Measurements from ENCODE around the gene FMNL3.
"Not testable (repeated sequence)": the region's sequence is repeated elsewhere in the genome, so short reads cannot be mapped to it uniquely, and the experiment has no call there.

The FMNL3 gene

DNA sequence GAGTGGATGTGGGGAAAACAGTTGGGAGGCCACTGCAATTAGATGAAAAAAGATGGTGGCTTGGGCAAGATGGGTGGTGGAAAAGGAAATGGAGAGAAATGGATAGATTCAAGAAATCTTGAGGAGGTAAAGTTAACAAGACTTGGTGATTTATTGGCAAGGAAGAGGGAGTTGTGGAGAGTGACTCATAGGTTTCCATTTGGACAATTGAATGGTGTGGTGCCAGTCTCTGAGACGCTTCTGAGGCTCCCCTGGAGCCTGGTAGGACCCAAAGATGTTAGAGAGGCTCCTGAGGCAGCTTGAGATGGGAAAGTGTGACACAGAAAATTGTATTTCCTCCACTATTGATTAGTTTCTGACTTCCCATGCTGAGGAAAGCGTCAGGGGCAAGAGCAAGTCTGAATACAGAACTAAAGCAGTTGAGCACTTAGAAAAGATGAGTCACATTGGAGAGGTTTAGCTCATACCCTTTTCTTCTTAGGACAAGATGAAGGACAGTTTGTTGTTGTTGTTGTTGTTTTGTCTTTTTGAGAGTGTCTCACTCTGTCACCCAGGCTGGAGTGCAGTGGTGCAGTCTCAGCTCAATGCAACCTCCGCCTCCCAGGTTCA is 79.3 kb downstream of the FMNL3 start:
- DNase-seq, result peak; percentile 93

DNA sequence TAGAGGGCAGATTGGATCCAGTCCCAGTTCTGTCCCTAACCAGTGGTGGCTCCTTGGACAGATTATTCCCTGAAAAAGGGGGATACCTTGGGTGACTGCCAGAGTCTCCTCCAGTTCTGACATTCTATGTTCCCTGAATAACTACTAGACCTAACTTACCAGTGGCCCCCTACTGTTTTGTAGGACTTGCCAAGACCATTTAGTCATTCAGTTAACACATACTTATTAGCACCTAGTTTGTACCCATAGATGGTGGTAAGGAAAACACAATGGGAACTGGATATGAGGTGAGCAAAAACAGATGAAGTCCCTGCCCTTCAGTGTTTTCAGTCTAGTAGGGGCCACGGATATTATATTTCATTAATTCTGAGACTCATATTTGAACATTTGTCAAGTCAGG is 80.4 kb downstream of the FMNL3 start:
- no peak for DNase-seq

DNA sequence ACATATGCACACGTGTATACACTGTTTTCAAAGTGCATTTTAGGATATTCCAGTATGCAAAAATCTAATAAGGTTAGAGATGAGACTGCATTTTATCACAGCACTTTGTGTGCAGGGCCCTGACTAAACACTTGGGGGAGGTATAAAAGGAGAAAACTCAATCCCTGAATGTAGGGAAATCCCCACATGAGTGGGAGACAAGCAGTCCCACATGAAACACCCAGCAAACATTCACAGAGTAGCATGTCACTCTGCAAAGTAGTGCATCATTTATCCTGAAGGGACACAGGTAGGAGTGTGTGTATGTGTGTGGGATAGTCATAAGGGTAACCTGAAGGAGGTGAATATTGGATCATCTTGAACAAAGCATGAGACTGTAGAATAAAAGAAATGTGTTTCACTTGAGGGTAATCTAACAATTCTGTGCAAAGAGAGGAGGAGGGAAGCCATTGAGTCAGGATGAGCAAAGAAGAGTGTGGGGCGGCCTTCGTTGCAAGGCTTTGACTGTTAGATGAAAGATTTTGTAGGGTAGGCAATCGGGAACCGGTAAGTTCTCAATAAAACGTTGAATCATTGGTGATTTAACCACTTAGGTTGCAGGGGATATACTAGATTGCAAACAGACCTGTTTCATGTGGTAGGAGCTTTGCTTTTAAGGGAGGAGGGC is 80.9 kb downstream of the FMNL3 start:
- no peak for DNase-seq

DNA sequence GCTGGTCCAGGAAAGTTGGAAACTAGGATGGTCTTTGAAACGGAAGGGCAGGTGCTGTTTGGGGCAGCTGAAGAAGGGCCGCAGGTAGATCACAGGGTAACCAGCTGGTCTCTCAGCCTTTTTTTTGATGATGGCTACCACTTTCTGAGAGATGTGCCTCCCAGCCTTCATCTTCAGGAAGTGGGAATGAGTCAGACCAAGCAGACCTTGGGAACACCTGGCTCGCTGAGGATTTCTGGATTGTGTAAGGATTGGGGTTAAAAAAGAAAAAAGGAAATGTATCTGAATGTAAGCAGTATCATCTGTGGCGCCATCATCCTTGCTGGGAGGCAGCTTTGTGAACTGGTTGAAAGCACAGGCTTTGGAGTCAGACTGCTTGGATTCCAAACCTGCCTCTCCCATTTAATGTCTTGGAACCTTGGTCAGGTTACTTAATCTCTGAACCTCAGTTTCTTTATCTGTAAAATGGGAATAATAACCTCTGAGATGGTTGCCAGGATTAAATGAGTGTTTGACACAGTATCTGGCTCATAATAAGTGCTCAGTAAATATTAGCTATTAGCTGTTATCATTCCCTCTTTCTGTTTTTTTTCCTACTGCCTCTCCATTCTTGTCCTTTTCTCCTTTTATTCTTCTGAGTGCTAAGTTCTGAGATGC is 82.2 kb downstream of the FMNL3 start:
- DNase-seq, result no peak

DNA sequence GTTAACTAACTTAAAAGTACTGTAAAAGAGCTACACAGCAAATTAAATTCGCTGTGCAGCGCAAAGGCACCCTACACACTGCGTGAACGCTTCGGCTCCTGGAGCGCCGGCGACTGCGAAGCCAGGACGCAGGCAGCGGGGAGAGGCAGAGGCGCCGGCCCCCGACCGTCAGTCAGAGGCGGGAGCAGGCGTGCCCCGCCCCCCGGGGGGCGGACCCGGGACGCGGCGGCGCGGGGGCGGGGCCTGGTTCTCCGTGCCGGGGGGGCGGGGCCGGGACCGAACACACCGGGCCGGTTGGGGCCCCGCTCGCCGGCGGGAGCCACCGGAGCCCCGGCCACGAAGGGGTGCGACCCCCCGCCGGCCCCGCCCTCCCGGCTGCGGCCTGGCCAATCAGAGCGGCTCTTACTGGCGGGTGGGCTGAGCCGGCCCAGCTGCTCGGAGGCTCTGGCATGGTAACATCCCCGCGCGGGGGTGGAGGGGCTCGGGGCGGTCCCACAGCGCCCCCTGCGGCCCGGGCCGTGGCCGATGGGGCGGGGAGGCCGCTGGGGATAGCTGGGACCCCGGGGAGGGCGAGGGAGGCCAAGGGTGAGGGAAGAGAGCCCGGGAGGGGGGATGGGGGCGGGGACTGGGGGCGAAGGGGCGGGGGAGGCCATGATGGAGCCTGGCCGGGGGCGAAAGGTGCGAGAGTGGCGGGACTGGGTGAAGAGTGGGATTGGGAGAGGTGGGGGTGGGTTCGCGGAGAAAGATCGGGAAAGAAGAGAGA is 83.9 kb downstream of the FMNL3 start, which contains the start of gene PRPF40B:
PRPF40B (plus strand) TSS at position 420 of the 763 bp plus-strand sequence; CDS start at position 450, 30 bp downstream.
- DNase-seq, result peak; percentile 100

DNA sequence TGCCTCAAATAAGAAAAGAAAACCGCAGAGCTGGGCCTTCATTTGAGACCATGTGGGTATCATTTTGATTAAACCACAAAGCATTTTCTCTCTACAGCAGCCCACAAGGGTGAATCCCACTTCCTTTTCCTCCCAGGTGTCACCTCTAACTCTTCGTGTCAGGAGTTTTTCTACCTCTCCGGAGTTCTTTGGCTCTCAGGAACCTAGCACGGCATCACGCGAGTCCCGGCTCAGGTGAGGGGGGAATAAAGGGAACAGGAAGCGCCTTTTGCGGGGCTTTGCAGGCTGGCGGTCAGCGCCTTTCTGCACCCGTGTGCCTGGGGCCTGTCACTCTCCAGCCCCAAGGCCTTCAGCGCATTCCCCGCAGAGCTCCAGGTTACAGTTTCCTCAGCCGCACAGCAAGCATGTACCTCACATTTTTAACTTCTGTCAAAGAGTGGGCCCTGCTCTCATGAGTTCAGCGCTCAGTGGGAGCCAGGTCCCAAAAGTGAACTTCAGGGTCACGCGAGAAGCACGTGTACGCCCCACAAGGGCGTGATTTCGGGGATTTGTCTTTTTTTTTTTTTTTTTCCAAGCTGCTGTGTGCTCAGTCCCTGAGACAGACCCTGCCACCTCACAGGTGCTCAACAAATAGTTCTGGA is 84.6 kb downstream of the FMNL3 start:
- peak; percentile 94 for DNase-seq

DNA sequence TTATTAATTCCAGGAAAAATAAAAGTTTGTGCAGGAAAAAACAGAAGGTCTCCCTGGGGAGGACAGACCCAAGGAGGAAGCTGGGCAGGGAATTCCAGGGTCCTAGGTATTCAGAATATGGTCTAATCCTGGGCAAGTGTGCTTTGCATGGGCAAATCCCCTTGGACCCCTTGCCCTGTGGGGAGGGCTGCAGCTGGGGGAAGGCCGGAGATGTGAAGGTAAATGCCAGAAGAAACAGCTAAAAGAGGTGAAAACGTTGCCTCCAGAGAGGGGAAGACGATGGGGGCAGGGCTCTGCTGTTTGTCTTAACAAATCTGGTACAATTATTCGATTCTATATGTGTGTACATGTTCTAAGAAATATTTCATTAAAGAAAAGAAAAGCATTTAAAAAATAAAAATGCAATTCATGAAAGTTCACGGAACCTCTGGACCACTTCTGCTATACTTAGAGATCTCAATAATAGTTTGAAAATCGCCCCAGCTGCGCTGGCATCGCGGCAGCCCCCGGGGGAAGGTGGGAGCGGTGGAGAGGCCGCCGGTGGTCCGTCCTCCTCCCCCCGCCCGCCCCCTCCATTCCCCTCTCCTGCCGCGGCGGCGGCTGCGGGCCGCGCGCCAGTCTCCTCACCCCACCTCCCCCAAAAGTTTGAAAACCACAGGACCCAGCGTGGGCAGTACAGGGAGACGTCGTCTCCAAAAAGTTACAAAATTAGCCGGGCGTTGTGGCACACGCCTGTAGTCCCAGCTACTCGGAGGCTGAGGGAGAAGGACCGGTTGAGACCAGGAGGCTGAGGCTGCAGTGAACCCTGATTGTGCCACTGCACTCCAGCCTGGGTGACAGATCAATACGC is 85.3 kb downstream of the FMNL3 start:
- DNase-seq, result no peak

DNA sequence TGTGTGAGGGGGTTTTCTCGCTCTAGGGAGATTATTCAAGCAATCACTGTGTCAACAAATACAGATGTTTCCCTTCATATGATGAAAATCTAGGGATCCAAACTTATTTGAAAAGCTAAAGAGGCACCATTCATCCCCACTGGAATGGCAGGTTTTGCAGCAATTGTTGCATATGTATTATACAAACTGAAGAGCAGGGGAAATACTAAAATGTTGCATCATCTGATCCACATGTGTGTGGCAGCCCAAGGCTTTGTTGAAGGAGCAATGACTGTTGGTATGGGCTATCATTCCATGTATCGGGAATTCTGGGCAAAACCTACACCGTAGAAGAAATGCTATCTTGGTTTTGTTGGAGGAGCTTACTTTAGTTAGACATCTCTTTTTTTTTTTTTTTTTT is 87.9 kb downstream of the FMNL3 start:
- DNase-seq, result no peak

DNA sequence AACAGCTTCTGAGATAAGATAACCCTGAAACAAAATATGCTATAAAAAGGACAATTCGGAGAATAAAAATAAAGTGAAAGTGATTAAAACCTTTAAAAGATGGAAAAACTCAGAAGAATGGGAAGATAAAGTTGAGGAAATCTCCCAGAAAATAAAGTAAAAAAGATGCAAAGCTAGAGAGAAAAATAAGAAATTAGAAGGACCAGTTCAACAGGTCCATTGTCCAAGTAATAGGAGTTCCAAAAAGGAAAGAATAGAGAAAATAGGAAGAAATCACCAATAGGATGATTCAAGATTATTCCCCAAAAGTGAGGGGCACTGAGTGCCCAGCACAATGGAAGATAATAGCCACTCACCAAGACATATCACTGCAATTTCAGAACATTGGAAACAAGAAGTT is 88.6 kb downstream of the FMNL3 start:
- DNase-seq, result no peak

DNA sequence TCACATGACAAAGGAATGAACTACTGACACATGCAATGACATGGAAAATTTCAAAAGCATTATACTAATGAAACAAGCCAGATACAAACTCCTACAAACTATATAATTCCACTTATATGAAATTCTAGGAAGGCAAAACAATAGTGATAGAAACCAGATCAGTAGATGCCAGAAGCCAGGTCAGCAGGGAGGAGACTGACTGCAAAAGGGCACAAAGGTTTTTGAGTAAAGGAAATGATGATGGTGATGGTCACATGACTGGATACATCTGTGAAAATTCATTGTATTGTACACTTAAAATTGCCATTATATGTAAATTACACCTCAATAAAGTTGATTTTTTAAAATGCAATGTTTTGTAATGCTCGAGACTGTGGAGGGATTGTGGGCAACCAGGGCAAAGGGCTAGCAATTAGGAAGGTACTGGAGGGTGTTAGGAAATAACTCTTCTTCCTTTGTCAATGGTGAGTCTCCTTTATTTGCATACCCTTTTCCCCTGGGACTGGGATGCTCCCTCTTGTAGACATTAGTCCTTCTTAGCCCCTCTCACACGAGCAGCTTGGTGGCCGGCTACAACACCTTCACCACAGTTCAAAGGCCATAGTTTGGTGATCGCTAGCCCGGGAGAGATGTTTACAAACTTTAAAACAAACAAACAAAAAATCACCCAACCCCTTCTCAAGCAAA is 90.5 kb downstream of the FMNL3 start:
- DNase-seq, result no peak

DNA sequence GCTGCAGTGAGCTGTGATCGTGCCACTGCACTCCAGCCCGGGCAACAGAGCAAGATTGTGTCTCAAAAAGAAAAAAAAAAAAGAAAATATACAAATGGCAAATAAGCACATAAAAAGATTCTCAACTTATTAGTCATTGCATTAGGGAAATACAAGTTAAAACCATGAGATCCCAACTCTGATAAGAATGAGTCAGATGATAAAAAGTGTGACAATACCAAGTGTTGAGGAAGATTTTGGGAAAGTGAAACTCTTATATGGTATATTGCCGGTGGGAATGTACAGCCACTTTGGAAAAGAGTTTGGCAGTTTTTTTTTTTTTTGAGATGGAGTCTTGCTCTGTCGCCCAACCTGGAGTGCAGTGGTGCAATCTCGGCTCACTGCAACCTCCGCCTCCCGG is 91.5 kb downstream of the FMNL3 start:
- peak; percentile 94 for DNase-seq

DNA sequence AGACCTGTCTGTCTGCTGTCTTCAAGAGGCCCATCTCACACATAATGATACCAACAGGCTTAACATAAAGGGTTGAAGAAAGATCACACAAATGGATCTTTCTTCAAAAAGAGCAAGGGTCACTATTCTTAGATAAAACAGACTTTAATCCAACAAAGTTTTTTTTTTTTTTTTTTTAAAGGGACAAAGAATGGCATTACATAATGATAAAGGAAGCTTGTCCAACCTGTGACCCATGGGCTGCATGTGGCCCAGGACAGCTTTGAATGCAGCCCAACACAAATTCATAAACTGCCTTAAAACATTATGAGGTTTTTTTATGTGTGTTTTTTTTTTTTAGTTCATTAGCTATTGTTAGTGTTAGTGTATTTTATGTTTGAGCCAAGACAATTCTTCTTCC is 95.0 kb downstream of the FMNL3 start:
- DNase-seq, result no peak

DNA sequence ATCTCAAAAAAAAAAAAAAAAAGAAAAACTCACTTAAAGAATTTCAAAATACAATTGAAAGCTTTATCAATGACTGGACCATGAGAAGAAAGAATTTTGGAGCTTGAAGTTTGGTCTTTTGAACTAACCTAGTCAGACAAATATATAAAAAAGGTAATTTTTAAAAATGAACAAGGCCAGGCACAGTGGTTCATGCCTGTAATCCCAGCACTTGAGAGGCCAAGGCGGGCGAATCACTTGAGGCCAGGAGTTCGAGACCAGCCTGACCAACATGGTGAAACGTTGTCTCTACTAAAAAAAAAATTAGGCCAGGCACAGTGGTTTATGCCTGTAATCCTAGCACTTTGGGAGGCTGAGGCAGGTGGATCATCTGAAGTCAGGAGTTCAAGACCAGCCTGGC is 96.4 kb downstream of the FMNL3 start:
- not testable (repeated sequence) for DNase-seq

DNA sequence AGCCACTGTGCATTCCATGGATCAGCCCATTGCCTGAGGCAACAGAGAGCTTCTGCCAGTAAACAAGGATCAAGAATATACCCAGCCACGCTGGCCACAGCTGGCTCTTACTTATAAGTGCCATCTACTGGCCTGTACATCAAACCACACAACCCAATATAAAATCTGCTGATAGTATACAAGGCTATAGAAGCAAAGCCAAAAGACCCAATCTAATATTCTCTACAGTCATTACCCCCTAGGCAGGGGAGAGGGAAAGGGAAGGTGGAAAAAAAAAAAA is 97.4 kb downstream of the FMNL3 start:
- DNase-seq, result peak; percentile 94

DNA sequence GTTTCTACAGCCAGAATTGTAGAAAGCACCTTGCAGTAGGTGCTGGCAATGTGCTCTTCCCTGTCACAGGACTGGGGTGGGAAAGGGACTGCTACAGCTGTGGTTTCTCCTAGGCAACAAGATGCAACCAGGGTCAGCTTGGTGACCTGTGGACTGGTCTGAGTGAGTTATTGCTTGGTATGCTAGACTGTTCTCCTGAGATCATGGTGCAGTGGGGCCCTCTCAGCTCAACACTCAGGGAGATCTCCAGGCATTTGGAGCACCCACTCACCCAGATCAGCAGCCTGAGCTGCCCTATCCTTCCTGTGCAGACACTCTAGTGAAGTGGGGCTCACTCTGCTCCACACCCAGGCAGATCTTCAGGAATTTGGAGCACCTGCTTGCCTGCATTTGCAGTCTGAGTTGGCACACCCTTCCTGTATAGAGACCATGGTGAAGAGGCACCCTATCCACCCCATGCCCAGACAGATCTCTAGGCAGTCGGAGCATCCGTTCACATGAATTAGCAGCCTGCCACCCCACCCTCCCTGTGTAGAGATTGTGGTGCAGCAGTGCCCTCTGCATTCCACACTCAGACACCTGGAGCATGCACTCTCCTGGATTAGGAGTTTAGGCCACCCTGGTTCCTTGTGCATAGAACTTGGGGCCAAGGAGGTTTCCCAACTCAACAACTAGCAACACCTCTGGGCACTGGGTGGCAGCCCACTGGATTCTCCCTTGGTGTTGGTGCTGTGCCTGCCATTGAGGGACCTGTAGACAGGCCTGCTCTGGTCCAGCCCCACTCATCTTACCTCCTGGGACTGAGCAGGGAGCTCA is 97.9 kb downstream of the FMNL3 start:
- no peak for DNase-seq

DNA sequence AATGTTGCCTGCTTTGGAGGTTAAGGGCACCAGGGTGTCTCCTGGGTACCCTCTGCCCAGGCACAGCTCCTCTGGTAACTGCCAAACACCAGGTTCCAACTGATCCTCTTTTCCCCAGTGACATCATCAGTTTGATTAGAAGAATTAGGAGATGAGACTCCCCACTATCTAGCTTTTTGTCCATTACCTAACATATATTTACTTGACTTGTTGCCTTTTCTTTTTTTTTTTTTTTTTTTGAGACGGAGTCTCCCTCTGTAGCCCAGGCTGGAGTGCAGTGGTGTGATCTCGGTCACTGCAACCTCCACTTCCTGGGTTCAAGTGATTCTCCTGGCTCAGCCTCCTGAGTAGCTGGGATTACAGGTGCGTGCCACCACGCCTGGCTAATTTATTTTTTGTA is 101.7 kb downstream of the FMNL3 start, which contains the start of gene FAM186B:
FAM186B (minus strand) TSS at position 101 of the 400 bp plus-strand sequence. CDS start 162 bp downstream, outside the sequence.
- not testable (repeated sequence) for DNase-seq

DNA sequence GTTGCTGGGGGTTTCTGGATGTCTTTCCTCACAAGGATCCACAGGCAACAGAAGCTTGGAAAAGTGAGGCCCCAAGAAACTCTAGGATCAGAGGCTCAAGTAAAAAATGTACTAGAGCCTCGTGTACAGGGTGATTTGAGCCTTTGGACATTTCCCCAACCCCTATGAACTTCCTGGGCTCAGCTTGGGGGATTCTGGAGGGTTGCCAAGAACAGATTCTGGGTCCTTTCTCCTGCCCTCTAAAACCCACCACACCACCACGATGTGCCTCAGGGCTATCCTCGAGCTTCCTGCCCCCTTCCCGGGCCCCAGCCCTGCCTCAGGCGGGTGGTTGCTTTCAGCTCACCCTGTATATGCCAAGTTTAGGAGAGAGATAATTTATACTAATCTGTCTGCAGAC is 102.3 kb downstream of the FMNL3 start:
- no peak for DNase-seq

DNA sequence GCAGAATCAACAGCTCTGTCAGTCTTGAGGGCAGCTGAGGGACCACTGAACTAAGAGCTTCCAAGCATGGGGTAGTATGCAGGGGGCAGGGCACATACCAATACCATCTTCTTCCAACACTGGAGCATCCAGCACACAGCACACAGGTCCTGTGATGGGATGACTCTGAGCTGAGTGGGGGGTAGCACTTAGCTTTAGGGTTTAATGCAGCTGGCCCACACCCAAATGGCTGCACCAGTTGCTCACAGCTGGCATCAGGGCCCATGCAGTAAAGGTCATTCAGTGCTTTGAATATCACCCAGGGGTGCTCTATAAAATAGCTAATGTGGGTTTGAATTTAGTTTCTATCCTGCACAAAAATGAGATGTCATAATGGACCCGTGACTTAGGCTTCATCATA is 103.5 kb downstream of the FMNL3 start:
- no peak for DNase-seq

DNA sequence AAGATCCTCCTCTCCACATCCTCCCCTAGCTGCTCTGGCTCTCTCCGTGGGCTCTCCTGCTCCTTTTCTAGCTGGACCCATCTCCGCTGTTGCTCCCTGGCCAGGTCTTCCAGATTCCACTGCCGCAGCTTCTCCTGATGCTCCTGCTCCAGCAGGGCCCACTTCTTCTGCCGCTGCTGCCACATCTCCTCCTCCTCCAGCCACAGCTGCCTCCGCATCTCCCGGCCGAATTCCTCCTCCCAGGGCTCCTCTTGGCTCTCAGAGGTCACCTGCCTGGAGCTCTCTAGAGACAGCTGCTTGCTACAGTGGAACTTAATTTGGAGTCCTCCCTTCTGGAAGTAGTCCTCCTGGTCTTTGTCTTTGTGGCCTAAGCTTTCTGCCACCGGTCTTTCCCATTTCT is 107.2 kb downstream of the FMNL3 start:
- no peak for DNase-seq

DNA sequence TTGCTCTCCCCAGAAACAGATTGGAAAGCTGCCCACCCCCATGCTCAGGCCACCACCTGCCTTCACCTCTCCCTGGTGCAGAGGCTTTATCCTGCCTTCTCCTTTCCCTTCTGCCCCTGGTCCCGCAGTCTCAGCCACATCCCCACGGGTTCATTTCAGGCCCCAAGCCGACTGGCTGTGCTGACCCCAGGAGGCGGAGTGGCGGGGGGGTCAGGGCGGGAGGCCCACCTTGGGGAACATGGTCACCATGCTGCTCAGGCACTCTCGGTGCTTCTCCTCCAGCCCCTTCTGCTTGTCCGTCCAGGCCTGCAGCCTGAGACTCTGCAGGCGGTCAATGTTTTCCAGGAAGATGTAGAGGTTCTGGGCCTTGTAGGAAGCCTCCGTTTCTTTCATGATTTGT is 108.7 kb downstream of the FMNL3 start:
- DNase-seq, result no peak
